ENCODE data around the gene CRIM1.

DNA sequence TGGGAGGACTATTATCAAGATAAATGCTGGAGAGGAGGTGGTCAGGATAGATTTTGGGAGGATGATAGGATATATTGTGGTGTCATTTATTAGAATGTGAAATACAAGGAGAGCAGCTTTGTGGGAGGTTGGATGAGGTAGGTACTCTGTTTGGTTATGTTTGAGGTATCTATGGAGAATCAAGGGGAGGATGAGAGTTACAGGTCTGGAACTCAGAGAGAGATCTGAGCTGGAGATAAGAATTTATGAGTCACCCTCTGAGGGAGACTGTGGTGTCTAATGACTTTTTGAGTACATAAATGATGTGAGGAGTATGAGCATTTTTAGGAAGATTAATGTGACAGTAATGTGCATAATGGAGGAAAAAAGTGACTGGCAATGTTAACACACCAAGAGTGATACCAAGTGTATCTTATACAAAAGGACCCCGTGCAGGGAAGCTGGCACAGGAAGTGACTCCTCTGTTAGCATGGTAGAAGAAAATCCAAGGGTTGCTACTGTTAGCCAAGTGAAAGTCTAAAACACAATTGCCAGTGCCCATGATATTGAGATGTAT is 48.2 kb downstream of the CRIM1 start:
- TF ChIP-seq, protein P1, sequence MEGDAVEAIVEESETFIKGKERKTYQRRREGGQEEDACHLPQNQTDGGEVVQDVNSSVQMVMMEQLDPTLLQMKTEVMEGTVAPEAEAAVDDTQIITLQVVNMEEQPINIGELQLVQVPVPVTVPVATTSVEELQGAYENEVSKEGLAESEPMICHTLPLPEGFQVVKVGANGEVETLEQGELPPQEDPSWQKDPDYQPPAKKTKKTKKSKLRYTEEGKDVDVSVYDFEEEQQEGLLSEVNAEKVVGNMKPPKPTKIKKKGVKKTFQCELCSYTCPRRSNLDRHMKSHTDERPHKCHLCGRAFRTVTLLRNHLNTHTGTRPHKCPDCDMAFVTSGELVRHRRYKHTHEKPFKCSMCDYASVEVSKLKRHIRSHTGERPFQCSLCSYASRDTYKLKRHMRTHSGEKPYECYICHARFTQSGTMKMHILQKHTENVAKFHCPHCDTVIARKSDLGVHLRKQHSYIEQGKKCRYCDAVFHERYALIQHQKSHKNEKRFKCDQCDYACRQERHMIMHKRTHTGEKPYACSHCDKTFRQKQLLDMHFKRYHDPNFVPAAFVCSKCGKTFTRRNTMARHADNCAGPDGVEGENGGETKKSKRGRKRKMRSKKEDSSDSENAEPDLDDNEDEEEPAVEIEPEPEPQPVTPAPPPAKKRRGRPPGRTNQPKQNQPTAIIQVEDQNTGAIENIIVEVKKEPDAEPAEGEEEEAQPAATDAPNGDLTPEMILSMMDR (conservative IDR thresholded peaks at IDR 0.05; ENCODE audit: low read length), result no peak
- no peak for TF ChIP-seq EZH2phosphoT487 (IDR thresholded peaks at IDR 0.05; ENCODE audit: borderline replicate concordance)

Data from Loucy (cell line).